IMR-90 (cell line): ENCODE results near the gene ISCA2.

Source experiments
- CHD1 ChIP-seq: IDR thresholded peaks from 2 replicates; pipeline ENCODE4 v1.6.1; 2012; ENCODE audit warnings: low read depth, low read length, improper control_type of control experiment
- ELK1 ChIP-seq: fragments of 150-350 bp; IDR thresholded peaks from 2 replicates; pipeline ENCODE4 v1.6.1; 2016; ENCODE audit warnings: low read depth, mild to moderate bottlenecking, low read length, moderate library complexity, borderline replicate concordance
- MAFK ChIP-seq: IDR thresholded peaks from 2 replicates; pipeline ENCODE4 v1.6.1; 2012; ENCODE audit warnings: low read depth, low read length, improper control_type of control experiment
- MXI1 ChIP-seq: IDR thresholded peaks from 2 replicates; pipeline ENCODE4 v1.6.1; 2012; ENCODE audit warnings: low read depth, mild to moderate bottlenecking, low read length, moderate library complexity, borderline replicate concordance
- NFE2L2 ChIP-seq: fragments of 150-350 bp; IDR thresholded peaks from 2 replicates; pipeline ENCODE4 v1.6.1; 2016; ENCODE audit warnings: low read depth, mild to moderate bottlenecking, low read length
- POLR2A ChIP-seq: IDR thresholded peaks from 2 replicates; pipeline ENCODE4 v1.6.1; 2012; ENCODE audit warnings: mild to moderate bottlenecking, low read depth, low read length
- RFX5 ChIP-seq: IDR thresholded peaks from 2 replicates; pipeline ENCODE4 v1.8.0; 2012; ENCODE audit warnings: low read depth, mild to moderate bottlenecking, low read length, moderate library complexity
- TF ChIP-seq, protein P1 (sequence below): conservative IDR thresholded peaks from 2 replicates; pipeline ENCODE4 v1.5.1; 2012; ENCODE audit warnings: mild to moderate bottlenecking, low read depth, low read length, improper control_type of control experiment
- TF ChIP-seq, protein P2 (sequence below): fragments of 150-350 bp; IDR thresholded peaks from 2 replicates; pipeline ENCODE4 v1.6.1; 2017; ENCODE audit warnings: mild to moderate bottlenecking, antibody characterized with exemption, low read length, low read depth

DNA sequence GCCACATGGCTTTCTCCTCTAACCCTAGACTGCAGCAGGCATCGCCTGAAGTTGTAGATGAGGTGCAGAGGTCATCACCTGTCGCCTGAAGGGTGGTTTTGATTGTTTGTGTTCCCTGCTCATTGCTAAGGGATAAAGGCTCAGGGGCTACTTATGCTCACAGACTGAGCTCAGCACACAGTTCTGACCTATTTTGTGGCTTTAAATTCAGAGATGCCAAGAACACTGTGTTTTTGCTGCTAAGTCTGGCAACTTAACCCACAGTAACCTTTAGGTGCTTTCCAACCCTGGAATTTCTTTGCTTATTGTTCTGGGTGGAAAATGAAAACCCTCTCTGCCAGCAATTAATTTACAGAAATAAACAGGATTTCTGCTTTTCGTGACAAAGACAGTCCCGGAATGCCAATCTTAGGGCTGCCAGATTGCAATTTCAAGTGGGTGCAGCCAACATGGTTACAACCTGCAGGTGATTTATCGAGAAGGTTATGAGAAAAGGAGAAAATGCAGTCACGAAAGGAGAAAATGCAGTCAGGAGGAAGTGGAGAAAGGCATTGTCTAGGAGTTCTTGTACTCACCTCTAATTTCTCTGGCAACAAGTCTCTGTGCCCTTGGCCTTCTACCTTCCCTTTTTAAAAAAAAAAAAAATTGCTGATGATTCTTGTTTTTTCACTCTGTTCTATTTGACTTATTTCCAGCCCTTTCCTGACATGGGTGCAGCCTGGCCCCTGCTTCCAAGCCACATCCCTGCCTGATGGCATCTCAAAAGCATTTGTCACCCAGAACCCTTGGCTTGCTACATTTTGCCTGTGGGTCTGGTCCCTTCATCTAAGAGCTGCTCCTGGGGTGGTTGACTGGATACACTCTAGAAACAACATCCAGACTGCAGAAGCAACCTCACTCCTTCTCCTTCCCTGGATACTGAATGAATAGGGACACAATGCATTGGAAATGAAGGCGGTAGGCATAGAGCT, 23.7 kb upstream of the ISCA2 start:
- no peak for TF ChIP-seq ELK1
- TF ChIP-seq, protein P1, sequence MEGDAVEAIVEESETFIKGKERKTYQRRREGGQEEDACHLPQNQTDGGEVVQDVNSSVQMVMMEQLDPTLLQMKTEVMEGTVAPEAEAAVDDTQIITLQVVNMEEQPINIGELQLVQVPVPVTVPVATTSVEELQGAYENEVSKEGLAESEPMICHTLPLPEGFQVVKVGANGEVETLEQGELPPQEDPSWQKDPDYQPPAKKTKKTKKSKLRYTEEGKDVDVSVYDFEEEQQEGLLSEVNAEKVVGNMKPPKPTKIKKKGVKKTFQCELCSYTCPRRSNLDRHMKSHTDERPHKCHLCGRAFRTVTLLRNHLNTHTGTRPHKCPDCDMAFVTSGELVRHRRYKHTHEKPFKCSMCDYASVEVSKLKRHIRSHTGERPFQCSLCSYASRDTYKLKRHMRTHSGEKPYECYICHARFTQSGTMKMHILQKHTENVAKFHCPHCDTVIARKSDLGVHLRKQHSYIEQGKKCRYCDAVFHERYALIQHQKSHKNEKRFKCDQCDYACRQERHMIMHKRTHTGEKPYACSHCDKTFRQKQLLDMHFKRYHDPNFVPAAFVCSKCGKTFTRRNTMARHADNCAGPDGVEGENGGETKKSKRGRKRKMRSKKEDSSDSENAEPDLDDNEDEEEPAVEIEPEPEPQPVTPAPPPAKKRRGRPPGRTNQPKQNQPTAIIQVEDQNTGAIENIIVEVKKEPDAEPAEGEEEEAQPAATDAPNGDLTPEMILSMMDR = no peak
- TF ChIP-seq, protein P2, sequence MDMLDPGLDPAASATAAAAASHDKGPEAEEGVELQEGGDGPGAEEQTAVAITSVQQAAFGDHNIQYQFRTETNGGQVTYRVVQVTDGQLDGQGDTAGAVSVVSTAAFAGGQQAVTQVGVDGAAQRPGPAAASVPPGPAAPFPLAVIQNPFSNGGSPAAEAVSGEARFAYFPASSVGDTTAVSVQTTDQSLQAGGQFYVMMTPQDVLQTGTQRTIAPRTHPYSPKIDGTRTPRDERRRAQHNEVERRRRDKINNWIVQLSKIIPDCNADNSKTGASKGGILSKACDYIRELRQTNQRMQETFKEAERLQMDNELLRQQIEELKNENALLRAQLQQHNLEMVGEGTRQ = no peak
- TF ChIP-seq POLR2A = no peak
- TF ChIP-seq NFE2L2 = no peak
- TF ChIP-seq RFX5 = no peak
- no peak for TF ChIP-seq MXI1
- no peak for TF ChIP-seq CHD1
- TF ChIP-seq MAFK = no peak
